Ovary (tissue), 9 donors: Measurements from ENCODE around the gene DNAH5. TPM values are rescaled to one million over a fixed set of nuclear protein-coding genes. Genes with fewer than 3 reads are reported as not detected.

Experiments
- DNase-seq, 5 donors: peaks; one replicate each; pipeline ENCODE4 v3.0.0-alpha.2; 2019 to 2020
- H3K27ac ChIP-seq, 2 donors: fragments of 200-600 bp; one replicate each; pipeline versions ENCODE4 v1.5.1 to v1.8.0; 2019 to 2022
- H3K27me3 ChIP-seq: fragments of 200-600 bp; one replicate; pipeline ENCODE4 v1.8.0; 2022
- H3K36me3 ChIP-seq: fragments of 200-600 bp; sonication (generic); one replicate; pipeline ENCODE4 v1.5.1; 2019
- H3K4me1 ChIP-seq: one replicate; pipeline ENCODE4 v1.8.1; 2013; ENCODE audit warnings: mild to moderate bottlenecking, moderate library complexity; ENCODE audit not compliant: insufficient read depth
- H3K4me3 ChIP-seq: fragments of 200-600 bp; sonication (generic); one replicate; pipeline ENCODE4 v1.5.1; 2017
- H3K9me3 ChIP-seq, 2 donors: fragments of 200-600 bp in 1 of 2; sonication (generic) in 1 of 2; one replicate each; pipeline versions ENCODE4 v1.5.1 to v1.8.1; 2013 to 2019; ENCODE audit warnings: mild to moderate bottlenecking in 1 of 2, moderate library complexity in 1 of 2
- EP300 ChIP-seq: sonication (generic); formaldehyde crosslinking; IDR thresholded peaks from one replicate; pipeline ENCODE4 v1.6.1; 2017; ENCODE audit warnings: antibody characterized with exemption
- POLR2A ChIP-seq: fragments of 450-650 bp; IDR thresholded peaks from one replicate; pipeline ENCODE4 v1.6.1; 2017; ENCODE audit warnings: antibody characterized with exemption, mild to moderate bottlenecking, moderate library complexity
- WGBS, 3 donors: extraction: QIAGEN DNeasy Blood & Tissue Kit in 1 of 3; methylation state at CpG; one replicate each; pipeline versions ENCODE4 v1.1.5 to v1.1.7; 2013 to 2017; 5-methylcytosine and 5-hydroxymethylcytosine counted together
- intact Hi-C, 4 donors: fragments of 100-400 bp; cut with DNase I; formaldehyde crosslinking; loops; one replicate each; pipeline versions ENCODE4 v1.11.0 to v1.15.1; 2022 to 2023
- polyA plus RNA-seq, 2 donors: library from polyadenylated mRNA; stranded (reverse); fragments of 200-250 nt in 1 of 2; fragments of 350-450 nt in 1 of 2; fragmentation: Illumina TruSeq in 1 of 2; extraction: RNeasy Lipid Tissue Mini Kit (QIAGEN cat#74804) in 1 of 2; gene quantifications; one replicate each; pipeline ENCODE4 v1.2.3, GENCODE V29; 2013 to 2014
- total RNA-seq, 7 donors: library from RNA; depleted of rRNA in 2 of 7; stranded (reverse); fragments of >200 nt in 2 of 7; fragmentation: NEBNext Ultra II Directional in 3 of 7; extraction: Animal tissue kit (Norgen Biotek cat#: 25700) in 3 of 7; gene quantifications; one replicate each; pipeline versions ENCODE4 v1.1.0 to v1.2.4, GENCODE V29; 2016 to 2023
- TF ChIP-seq, protein P1 (sequence below), 3 donors: fragments of 450-650 bp in 2 of 3; fragments of 200-600 bp in 1 of 3; IDR thresholded peaks; one replicate each; pipeline versions ENCODE4 v1.5.1 to v1.8.0; 2016 to 2022; ENCODE audit warnings: antibody characterized with exemption in 3 of 3, mild to moderate bottlenecking in 1 of 3
- donor health status: DM: no; HTN: no; CAD: no; lungs with moderate emphysema.
- donor health status: DM: no; HTN: no; CAD: no.
- donor health status: Bipolar disorder and iron deficiency.
- donor health status: DM: yes; HTN: yes; CAD: no.
- donor health status: DM: no; HTN: no; CAD: no.
- donor health status: DM: yes; HTN: yes; CAD: no.

The DNAH5 gene
- total and polyA plus RNA-seq, 9 donors, result 0.01 to 9.8 (median 0.40) TPM

DNA sequence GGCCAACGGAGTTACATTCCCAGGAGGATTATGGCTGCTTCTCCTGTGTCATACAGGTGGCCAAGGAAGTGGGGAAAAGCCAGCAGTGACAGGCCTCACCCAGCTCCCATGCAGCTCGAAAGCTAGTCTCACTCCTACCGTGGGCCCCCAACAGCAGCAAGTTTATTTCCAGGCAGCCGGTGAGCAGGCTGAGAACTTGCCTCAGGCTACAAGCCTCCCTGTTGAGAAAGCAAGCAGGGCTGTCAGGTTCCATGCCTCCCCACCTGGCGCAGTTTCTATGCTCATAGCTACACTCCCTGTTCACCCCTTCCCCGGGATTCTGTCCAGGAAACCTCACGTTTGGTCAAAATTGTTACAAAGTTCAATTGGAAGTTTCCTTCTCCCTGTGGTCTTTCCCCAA lies 27.5 kb upstream of the DNAH5 start:
- no peaks in the 10 kb centered on the region for H3K36me3 ChIP-seq
- H3K27ac ChIP-seq, result no peak overlapping the region
- no peak overlapping the region for H3K4me3 ChIP-seq
- H3K4me1 ChIP-seq, result no peaks in the 10 kb centered on the region
- no peak for DNase-seq
- no peaks in the 10 kb centered on the region for H3K9me3 ChIP-seq
- intact Hi-C loops, result no loop called here
- H3K27me3 ChIP-seq, result no peaks in the 10 kb centered on the region
- no peak for TF ChIP-seq EP300
- no peak for TF ChIP-seq POLR2A
- TF ChIP-seq, protein P1, sequence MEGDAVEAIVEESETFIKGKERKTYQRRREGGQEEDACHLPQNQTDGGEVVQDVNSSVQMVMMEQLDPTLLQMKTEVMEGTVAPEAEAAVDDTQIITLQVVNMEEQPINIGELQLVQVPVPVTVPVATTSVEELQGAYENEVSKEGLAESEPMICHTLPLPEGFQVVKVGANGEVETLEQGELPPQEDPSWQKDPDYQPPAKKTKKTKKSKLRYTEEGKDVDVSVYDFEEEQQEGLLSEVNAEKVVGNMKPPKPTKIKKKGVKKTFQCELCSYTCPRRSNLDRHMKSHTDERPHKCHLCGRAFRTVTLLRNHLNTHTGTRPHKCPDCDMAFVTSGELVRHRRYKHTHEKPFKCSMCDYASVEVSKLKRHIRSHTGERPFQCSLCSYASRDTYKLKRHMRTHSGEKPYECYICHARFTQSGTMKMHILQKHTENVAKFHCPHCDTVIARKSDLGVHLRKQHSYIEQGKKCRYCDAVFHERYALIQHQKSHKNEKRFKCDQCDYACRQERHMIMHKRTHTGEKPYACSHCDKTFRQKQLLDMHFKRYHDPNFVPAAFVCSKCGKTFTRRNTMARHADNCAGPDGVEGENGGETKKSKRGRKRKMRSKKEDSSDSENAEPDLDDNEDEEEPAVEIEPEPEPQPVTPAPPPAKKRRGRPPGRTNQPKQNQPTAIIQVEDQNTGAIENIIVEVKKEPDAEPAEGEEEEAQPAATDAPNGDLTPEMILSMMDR (IDR thresholded peaks at IDR 0.05), result no peak
- WGBS, 3 donors, result 67 to 80% (median 75%) methylated on average over 7 of the region's 7 CpGs

DNA sequence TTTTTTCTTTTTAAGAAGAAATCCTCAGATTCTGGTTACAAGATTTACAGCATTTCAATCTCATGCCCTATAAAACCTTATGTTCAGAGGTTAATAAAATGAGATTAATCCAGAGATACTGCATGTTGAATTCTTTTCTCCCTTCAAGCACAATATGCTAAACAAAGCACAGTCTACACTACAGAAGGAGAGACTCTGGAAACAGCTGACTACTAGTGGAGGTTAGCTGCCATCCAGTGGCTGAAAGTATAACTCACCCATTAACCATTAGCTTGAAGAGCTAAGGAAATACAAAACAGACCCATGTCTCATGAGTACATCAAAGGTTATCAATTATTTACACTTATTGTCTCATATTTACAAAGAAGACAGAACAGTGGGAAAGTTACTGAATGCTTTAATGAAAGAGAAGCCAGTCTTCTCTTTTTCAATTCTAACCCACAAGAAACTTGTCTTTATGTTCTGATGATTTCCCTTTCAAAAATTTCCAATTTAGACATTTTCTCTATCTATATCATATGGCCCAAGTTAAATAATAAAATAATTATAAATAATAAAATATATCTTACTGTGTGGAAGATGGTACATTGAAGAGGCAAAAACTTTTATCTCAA lies 12.7 kb upstream of the DNAH5 start:
- no peak overlapping the region for H3K27ac ChIP-seq
- TF ChIP-seq, protein P1 (IDR thresholded peaks at IDR 0.05), result no peak
- TF ChIP-seq POLR2A (no peak), EP300 (no peak)
- DNase-seq, result no peak
- no peaks in the 10 kb centered on the region for H3K27me3 ChIP-seq
- intact Hi-C loops, result no loop called here
- no peak overlapping the region for H3K4me3 ChIP-seq
- H3K4me1 ChIP-seq, result no peaks in the 10 kb centered on the region
- H3K9me3 ChIP-seq, result no peaks in the 10 kb centered on the region
- H3K36me3 ChIP-seq, result no peaks in the 10 kb centered on the region

DNA sequence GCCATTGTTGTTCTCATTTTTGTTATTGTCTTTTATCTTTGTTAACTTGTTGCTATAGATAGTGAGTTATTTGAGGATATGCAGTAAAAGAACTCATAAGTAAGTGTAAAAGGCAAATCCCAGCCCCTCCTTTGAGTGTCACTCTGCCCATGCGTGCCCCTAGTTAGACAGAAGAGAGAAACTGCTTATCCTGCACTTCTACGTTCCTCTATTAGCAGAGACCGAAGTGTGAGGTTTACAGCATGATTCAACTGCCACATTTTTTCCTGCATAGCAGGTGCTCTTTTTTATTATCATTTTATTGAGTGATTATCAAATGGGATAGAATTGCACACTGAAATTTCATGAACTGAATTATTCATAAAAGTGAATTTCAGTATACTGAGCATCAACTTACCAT lies 12.0 kb upstream of the DNAH5 start:
- 49 to 59% (median 55%) methylated on average over 3 of the region's 3 CpGs for WGBS, 3 donors
- no peak for DNase-seq
- no peaks in the 10 kb centered on the region for H3K27me3 ChIP-seq
- H3K36me3 ChIP-seq, result no peaks in the 10 kb centered on the region
- no peaks in the 10 kb centered on the region for H3K9me3 ChIP-seq
- H3K4me3 ChIP-seq, result no peak overlapping the region
- no peaks in the 10 kb centered on the region for H3K4me1 ChIP-seq
- TF ChIP-seq EP300, result no peak
- no peak overlapping the region for H3K27ac ChIP-seq
- intact Hi-C loops, result no loop called here

DNA sequence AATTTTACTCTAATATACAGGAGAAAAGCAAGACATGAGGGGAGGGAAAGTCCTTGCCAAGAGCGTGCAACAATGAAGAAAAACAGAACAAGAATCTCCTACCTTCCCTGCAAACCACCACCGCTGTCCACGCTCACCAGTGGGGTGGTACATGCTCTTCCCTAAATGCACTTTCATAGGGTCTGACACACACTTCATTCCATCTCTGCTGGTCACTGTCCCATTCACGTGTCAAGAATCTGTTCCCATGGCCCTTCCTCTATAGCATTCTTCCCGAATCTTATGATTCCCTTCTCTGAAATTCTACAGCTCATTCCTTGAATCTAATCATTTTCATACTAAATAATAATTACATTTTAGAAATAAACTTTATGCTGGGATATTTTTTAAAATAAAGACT lies 11.4 kb upstream of the DNAH5 start:
- WGBS, 3 donors, result 76 to 86% (median 76%) methylated on average over 5 of the region's 5 CpGs
- Histone ChIP-seq H3K27ac (no peak overlapping the region), H3K36me3 (no peaks in the 10 kb centered on the region), H3K27me3 (no peaks in the 10 kb centered on the region), H3K4me1 (no peaks in the 10 kb centered on the region), H3K9me3 (no peaks in the 10 kb centered on the region), H3K4me3 (no peak overlapping the region)
- intact Hi-C loops, result no loop called here
- DNase-seq, result no peak
- TF ChIP-seq POLR2A (no peak), EP300 (no peak)
- TF ChIP-seq, protein P1 (IDR thresholded peaks at IDR 0.05), result no peak

DNA sequence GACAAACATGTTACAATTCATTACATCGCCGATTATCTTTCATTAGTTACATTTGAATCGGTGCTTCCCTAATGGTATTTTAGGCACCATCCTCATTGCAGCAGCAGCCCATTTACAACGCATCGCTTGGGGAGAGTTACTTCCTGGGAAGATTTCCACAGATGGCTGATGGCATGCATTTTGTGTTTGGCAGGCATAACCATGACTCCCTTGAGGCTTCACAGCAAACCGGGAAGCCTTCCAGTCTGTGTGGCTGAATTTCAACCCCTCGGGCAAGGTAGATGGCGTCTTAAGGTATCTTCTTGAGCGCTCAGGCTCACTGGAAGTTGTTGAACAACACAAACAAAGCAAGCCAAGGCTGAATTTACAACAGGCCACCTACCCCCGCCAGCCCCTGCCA lies 1.6 kb upstream of the DNAH5 start:
- DNase-seq, result no peak
- Histone ChIP-seq H3K9me3 (no peaks in the 10 kb centered on the region), H3K4me1 (no peaks in the 10 kb centered on the region), H3K27ac (no peak overlapping the region), H3K36me3 (no peaks in the 10 kb centered on the region), H3K4me3 (no peak overlapping the region), H3K27me3 (no peaks in the 10 kb centered on the region)
- WGBS, 3 donors, result 80 to 85% (median 84%) methylated on average over 10 of the region's 10 CpGs
- intact Hi-C loops, result no loop called here
- TF ChIP-seq EP300 (no peak), POLR2A (no peak)
- TF ChIP-seq, protein P1 (IDR thresholded peaks at IDR 0.05), result no peak
